OCI-LY7 (cell line): Measurements from ENCODE around the gene GBA3. TPM values are rescaled to one million over a fixed set of nuclear protein-coding genes. Genes with fewer than 3 reads are reported as not detected.

ENCODE experiments used
- BruUV-seq: library from RNA; stranded (reverse); fragments of 400-500 nt; replicated peaks from 2 replicates; lab custom pipeline; 2021; lab: Mats Ljungman, UMichigan
- CTCF ChIA-PET: fragments of 300-600 bp; sonication (Branson Sonifier 250); formaldehyde crosslinking; loops from one replicate; lab custom pipeline; 2022; ENCODE audit warnings: antibody characterized with exemption; ENCODE audit not compliant: unreplicated experiment; lab: Charles Lee
- POLR2A ChIA-PET: fragments of 300-600 bp; sonication (Branson Sonifier 250); formaldehyde crosslinking; loops from one replicate; lab custom pipeline; 2022; ENCODE audit warnings: antibody characterized with exemption; lab: Charles Lee
- DNase-seq: peaks from one replicate; pipeline ENCODE4 v3.0.0-alpha.2; 2015; ENCODE audit warnings: low spot score
- H2AFZ ChIP-seq: fragments of 200-600 bp; sonication (generic), shearing (Covaris generic); 2 replicates; pipeline ENCODE4 v1.6.1; 2014; ENCODE audit warnings: mild to moderate bottlenecking, antibody characterized with exemption, low read length, moderate library complexity
- H3K27ac ChIP-seq: fragments of 200-600 bp; sonication (generic); 2 replicates; pipeline ENCODE4 v1.5.1; 2014; ENCODE audit warnings: mixed run types, low read depth, mild to moderate bottlenecking, moderate library complexity, low read length, inconsistent platforms; ENCODE audit not compliant: poor library complexity, severe bottlenecking
- H3K36me3 ChIP-seq: fragments of 200-600 bp; sonication (generic); 2 replicates; pipeline ENCODE4 v1.6.1; 2014; ENCODE audit warnings: mild to moderate bottlenecking, antibody characterized with exemption, low read length, moderate library complexity, mixed read lengths; ENCODE audit not compliant: insufficient read depth
- H3K4me1 ChIP-seq: fragments of 200-600 bp; sonication (generic); 2 replicates; pipeline ENCODE4 v1.5.1; 2014; ENCODE audit warnings: mild to moderate bottlenecking, low read length; ENCODE audit not compliant: insufficient read depth, poor library complexity, severe bottlenecking
- H3K4me2 ChIP-seq: fragments of 200-600 bp; sonication (generic); 2 replicates; pipeline ENCODE4 v1.6.1; 2014; ENCODE audit warnings: mild to moderate bottlenecking, low read length
- H3K4me3 ChIP-seq: fragments of 200-600 bp; sonication (generic); 2 replicates; pipeline ENCODE4 v1.5.1; 2014; ENCODE audit warnings: mild to moderate bottlenecking, low read depth, low read length; ENCODE audit not compliant: poor library complexity, severe bottlenecking
- H3K79me2 ChIP-seq: fragments of 200-600 bp; sonication (generic); 2 replicates; pipeline ENCODE4 v1.6.1; 2016; ENCODE audit warnings: low read depth, mild to moderate bottlenecking, low read length, moderate library complexity, mixed read lengths; ENCODE audit not compliant: insufficient read depth
- H3K9me2 ChIP-seq: fragments of 200-600 bp; sonication (generic); 2 replicates; pipeline ENCODE4 v1.6.1; 2016; ENCODE audit warnings: mild to moderate bottlenecking, low read length, mixed read lengths; ENCODE audit not compliant: insufficient read depth
- H3K9me3 ChIP-seq: fragments of 200-600 bp; sonication (generic); 2 replicates; pipeline ENCODE4 v1.6.1; 2014; ENCODE audit warnings: mild to moderate bottlenecking, mixed run types, low read length, mixed read lengths
- H4K20me1 ChIP-seq: fragments of 200-600 bp; sonication (generic); 2 replicates; pipeline ENCODE4 v1.6.1; 2014; ENCODE audit warnings: mild to moderate bottlenecking, antibody characterized with exemption, low read length, moderate library complexity, mixed read lengths; ENCODE audit not compliant: insufficient read depth
- CTCF ChIP-seq: fragments of 200-600 bp; sonication (generic); conservative IDR thresholded peaks from 2 replicates; pipeline ENCODE4 v1.5.1; 2014; ENCODE audit warnings: mild to moderate bottlenecking, antibody characterized with exemption, low read length, moderate library complexity, mixed read lengths
- EZH2phosphoT487 ChIP-seq: fragments of 200-600 bp; sonication (generic); IDR thresholded peaks from 2 replicates; pipeline ENCODE4 v1.6.1; 2018; ENCODE audit warnings: low read depth, borderline replicate concordance, mild to moderate bottlenecking, mixed run types, antibody characterized with exemption, low read length, moderate library complexity, mixed read lengths
- intact Hi-C: fragments of 100-400 bp; cut with micrococcal nuclease; formaldehyde crosslinking; loops from one replicate; pipeline ENCODE4 v1.10.0; 2022; ENCODE audit not compliant: unreplicated experiment
- total RNA-seq, 2 experiments: library from RNA; depleted of rRNA in 1 of 2; stranded (reverse); fragments of >200 nt in 1 of 2; shearing (Covaris generic) in 1 of 2; gene quantifications; 2 replicates each; pipeline ENCODE4 v1.2.3, GENCODE V29; 2014 to 2022

The GBA3 gene
- total RNA-seq, 2 experiments from 2014 or later: not detected

- H3K9me2 ChIP-seq: no peaks in the 10 kb centered on the region
- no peak overlapping the region for H3K4me2 ChIP-seq
- no peak for DNase-seq
- no peaks in the 10 kb centered on the region for H3K79me2 ChIP-seq
- no peak overlapping the region for H3K27ac ChIP-seq
- POLR2A ChIA-PET: interaction anchor here (0.5 kb wide), 1 partner anchor 786 kb away, joined by 5 read pairs; no protein-coding TSS in a partner anchor
- no peak overlapping the region for H2AFZ ChIP-seq
- H3K4me1 ChIP-seq: no peaks in the 10 kb centered on the region
- intact Hi-C loops: no loop called here
- TF ChIP-seq EZH2phosphoT487: no peak
- TF ChIP-seq CTCF: no peak
- H3K9me3 ChIP-seq: no peaks in the 10 kb centered on the region
- CTCF ChIA-PET: no interaction called here
- no TSS peak for BruUV-seq
- H3K4me3 ChIP-seq: no peak overlapping the region
- H4K20me1 ChIP-seq: no peaks in the 10 kb centered on the region
- no peaks in the 10 kb centered on the region for H3K36me3 ChIP-seq
Measured at GRCh38 chr4:22668301-22668700, 24.4 kb upstream of the GBA3 start.

- Histone ChIP-seq H4K20me1 (no peaks in the 10 kb centered on the region), H3K4me1 (no peaks in the 10 kb centered on the region), H3K4me2 (no peak overlapping the region), H3K9me3 (no peaks in the 10 kb centered on the region), H3K79me2 (no peaks in the 10 kb centered on the region), H3K9me2 (no peaks in the 10 kb centered on the region), H3K4me3 (no peak overlapping the region), H2AFZ (no peak overlapping the region), H3K36me3 (no peaks in the 10 kb centered on the region), H3K27ac (no peak overlapping the region)
- CTCF ChIA-PET: no interaction called here
- POLR2A ChIA-PET: interaction anchor here (0.5 kb wide), 1 partner anchor 248 kb away, joined by 3 read pairs; no protein-coding TSS in a partner anchor
- no peak for TF ChIP-seq EZH2phosphoT487
- DNase-seq: no peak
- BruUV-seq: no TSS peak
- intact Hi-C loops: no loop called here
Measured at GRCh38 chr4:22668702-22669101, 24.0 kb upstream of the GBA3 start.

- no peaks in the 10 kb centered on the region for H3K79me2 ChIP-seq
- no TSS peak for BruUV-seq
- ChIA-PET CTCF (no interaction called here), POLR2A (interaction anchor here (0.5 kb wide), 1 partner anchor 16 kb away, joined by 3 read pairs; no protein-coding TSS in a partner anchor)
- no peak overlapping the region for H2AFZ ChIP-seq
- H4K20me1 ChIP-seq: no peaks in the 10 kb centered on the region
- H3K27ac ChIP-seq: no peak overlapping the region
- TF ChIP-seq EZH2phosphoT487: no peak
- TF ChIP-seq CTCF: no peak
- no peak for DNase-seq
- H3K9me3 ChIP-seq: no peaks in the 10 kb centered on the region
- no peaks in the 10 kb centered on the region for H3K9me2 ChIP-seq
- H3K36me3 ChIP-seq: no peaks in the 10 kb centered on the region
- H3K4me3 ChIP-seq: no peak overlapping the region
- no peak overlapping the region for H3K4me2 ChIP-seq
- no peaks in the 10 kb centered on the region for H3K4me1 ChIP-seq
- intact Hi-C loops: no loop called here
Measured at GRCh38 chr4:22670956-22671355, 21.8 kb upstream of the GBA3 start.
